Neural progenitor cell (in vitro differentiated cells): ENCODE data around the gene PCGF5. TPM values are rescaled to one million over a fixed set of nuclear protein-coding genes. Genes with fewer than 3 reads are reported as not detected.

ENCODE experiments used
- total RNA-seq: library from RNA; depleted of rRNA; stranded (reverse); fragments of >200 nt; gene quantifications from 2 replicates; pipeline ENCODE4 v1.2.3, GENCODE V29; 2015; ENCODE audit warnings: low replicate concordance

PCGF5 gene
- total RNA-seq, 1 donor from 2014 or later: 6.1 TPM

Other genes starting within 250 kb of the PCGF5 start
- 49.2 and 51.5 TPM in 2 replicates for gene HECTD2, start 189.7 kb downstream of the PCGF5 start, total RNA-seq